HFFc6 (cell line): Measurements from ENCODE around the gene ISOC1. TPM values are rescaled to one million over a fixed set of nuclear protein-coding genes. Genes with fewer than 3 reads are reported as not detected.

Experiments
- DNase-seq: peaks from one replicate; pipeline ENCODE4 v3.0.0-alpha.2; 2018
- H3K27ac Mint-ChIP-seq: 2 replicates; pipeline ENCODE4 v1.8.0; 2020; ENCODE audit warnings: mild to moderate bottlenecking, mixed read lengths
- H3K27me3 Mint-ChIP-seq: 2 replicates; pipeline ENCODE4 v1.8.0; 2021; ENCODE audit warnings: mild to moderate bottlenecking, moderate library complexity, mixed read lengths; ENCODE audit not compliant: insufficient read depth
- H3K36me3 Mint-ChIP-seq: 2 replicates; pipeline ENCODE4 v1.8.0; 2021; ENCODE audit warnings: low read depth, mixed read lengths
- H3K4me1 Mint-ChIP-seq: 2 replicates; pipeline ENCODE4 v1.8.0; 2020; ENCODE audit warnings: low read depth, mixed read lengths
- H3K4me3 Mint-ChIP-seq: 2 replicates; pipeline ENCODE4 v1.8.0; 2020; ENCODE audit warnings: mild to moderate bottlenecking, moderate library complexity, mixed read lengths
- H3K9me3 Mint-ChIP-seq: 2 replicates; pipeline ENCODE4 v1.8.0; 2020; ENCODE audit warnings: mild to moderate bottlenecking, mixed read lengths
- total RNA-seq, 6 experiments: library from RNA; stranded (reverse); fragmentation: NEBNext Ultra II Directional; extraction: Animal tissue kit (Norgen Biotek cat#: 25700); gene quantifications; 2 replicates in 1 of 6; 3 replicates in 5 of 6; pipeline ENCODE4 v1.2.3, GENCODE V29; 2021
- TF ChIP-seq, protein P1 (sequence below): fragments of 200-600 bp; sonication (generic); IDR thresholded peaks from 2 replicates; pipeline ENCODE4 v1.5.0; 2021; ENCODE audit warnings: antibody characterized with exemption, mild to moderate bottlenecking

The ISOC1 gene
- total RNA-seq, 6 experiments from 2014 or later = 6.7 to 9.0 (median 8.2) TPM

DNA sequence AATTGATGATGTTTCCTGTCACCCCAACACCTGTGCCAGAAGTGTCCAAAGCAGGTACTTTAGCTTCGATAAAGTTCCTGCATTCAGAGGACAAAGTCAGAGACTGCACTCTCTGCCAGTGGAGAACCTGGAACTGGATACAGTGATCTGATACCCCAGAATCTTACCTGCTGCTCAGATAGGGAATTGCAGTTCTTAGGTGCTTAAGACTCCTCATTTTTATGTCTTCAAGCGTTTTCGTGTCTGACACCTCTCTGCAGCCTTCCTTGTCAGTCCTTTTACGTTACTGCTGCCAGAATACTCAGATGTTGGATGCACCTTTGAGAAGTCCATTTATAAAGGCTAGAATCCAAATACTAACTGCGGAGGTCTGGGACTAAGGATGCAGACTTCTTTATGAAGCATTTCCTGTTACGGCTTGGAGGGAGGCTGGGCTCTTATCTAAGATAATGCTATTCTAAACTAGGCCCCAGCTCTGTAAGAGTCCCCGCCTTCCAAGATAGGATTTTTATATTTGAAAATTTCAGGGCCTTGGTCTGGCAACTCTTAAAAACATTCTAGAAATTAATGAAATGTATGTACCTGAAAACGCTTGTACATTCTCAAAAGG is 1.9 kb downstream of the ISOC1 start:
- TF ChIP-seq, protein P1, sequence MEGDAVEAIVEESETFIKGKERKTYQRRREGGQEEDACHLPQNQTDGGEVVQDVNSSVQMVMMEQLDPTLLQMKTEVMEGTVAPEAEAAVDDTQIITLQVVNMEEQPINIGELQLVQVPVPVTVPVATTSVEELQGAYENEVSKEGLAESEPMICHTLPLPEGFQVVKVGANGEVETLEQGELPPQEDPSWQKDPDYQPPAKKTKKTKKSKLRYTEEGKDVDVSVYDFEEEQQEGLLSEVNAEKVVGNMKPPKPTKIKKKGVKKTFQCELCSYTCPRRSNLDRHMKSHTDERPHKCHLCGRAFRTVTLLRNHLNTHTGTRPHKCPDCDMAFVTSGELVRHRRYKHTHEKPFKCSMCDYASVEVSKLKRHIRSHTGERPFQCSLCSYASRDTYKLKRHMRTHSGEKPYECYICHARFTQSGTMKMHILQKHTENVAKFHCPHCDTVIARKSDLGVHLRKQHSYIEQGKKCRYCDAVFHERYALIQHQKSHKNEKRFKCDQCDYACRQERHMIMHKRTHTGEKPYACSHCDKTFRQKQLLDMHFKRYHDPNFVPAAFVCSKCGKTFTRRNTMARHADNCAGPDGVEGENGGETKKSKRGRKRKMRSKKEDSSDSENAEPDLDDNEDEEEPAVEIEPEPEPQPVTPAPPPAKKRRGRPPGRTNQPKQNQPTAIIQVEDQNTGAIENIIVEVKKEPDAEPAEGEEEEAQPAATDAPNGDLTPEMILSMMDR = 0 out of 2 replicates have a peak, but pooled peaks have one; percentile 15
- H3K9me3 Mint-ChIP-seq = no peaks in the 10 kb centered on the region
- H3K36me3 Mint-ChIP-seq = no peaks in the 10 kb centered on the region
- H3K4me3 Mint-ChIP-seq = peak overlapping the region; percentile 25; the same call in 1 of the 2 replicates
- H3K4me1 Mint-ChIP-seq = peaks cover 9% of the 10 kb centered on the region
- peaks cover 3% of the 10 kb centered on the region for H3K27me3 Mint-ChIP-seq
- DNase-seq = no peak
- no peak overlapping the region for H3K27ac Mint-ChIP-seq

DNA sequence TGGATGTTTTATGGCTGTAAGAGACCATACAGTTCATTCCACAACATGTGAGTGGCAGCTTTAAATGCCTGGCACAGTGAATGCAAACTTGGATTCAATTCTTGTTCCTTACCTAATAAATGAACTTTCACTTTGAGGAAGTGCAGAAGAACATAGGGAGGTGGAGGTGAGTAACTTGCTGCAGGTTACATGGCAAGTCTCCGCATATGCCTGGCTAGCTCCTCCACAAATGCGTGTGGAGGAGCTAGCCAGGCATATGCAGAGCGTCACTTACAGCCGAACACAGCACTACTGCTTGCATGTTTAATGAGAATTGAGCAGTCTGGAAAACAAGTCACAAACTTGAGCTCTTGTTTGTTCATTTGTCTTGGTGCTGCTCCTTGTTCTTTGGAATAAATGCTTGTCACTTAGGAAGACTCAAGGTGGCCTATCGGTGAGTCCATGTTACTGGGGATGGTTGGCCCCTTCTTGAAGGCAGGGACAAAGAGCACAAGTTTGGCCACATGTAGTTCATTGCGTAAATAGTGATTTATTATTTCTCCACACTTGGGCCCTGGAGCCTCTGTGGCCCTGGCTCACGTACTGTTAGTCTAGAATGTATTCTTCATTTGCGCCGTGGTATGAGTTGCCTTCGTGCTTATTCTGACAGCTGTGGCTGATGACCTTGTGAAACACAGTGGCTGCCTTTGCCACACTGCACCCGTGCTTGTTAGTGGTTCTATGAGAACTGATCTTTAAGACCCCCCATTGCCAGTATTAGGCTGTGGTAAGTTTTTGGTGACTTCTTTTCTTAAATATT is 3.1 kb downstream of the ISOC1 start:
- Mint-ChIP-seq H3K9me3 (no peaks in the 10 kb centered on the region), H3K27me3 (no peaks in the 10 kb centered on the region; the same call in 1 of the 2 replicates), H3K36me3 (no peaks in the 10 kb centered on the region), H3K4me3 (no peak overlapping the region), H3K27ac (no peak overlapping the region), H3K4me1 (peaks cover 9% of the 10 kb centered on the region)
- DNase-seq = no peak
- TF ChIP-seq, protein P1 = no peak

DNA sequence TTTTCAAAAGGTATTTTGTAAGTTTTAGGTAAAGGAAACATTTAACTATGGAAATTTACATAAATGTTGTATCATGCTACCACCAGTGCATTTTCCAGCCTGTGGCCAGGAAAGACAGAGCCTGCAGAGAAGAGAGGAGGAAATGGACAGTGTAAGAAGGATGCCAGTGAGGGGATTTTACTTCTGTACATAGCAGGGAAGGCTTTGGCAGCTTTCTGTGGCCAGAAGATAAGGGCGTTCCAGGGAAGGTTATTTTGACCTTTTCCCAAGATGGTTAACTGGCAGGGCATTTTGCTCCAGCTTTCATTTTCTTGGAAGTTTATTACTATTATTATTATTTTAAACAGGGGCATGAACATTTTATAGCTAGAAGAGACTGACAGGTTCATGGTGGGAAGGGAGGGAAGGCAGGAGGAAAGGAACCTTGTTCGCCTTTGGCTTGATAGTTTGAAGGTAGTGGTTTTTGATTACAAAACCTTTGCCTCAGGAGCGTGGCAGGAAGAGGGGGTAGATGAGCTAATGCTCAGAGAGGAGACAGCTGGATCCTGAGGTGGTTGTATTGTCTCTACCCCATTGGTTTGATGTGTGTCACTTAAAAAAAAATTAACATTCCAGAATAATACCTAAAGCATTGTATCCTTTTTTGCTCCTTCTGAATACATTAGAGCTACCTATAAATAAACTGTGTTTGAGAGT is 4.1 kb downstream of the ISOC1 start:
- TF ChIP-seq, protein P1 = no peak
- no peak overlapping the region for H3K4me3 Mint-ChIP-seq
- peaks cover 9% of the 10 kb centered on the region for H3K4me1 Mint-ChIP-seq
- H3K9me3 Mint-ChIP-seq = no peaks in the 10 kb centered on the region
- H3K36me3 Mint-ChIP-seq = no peaks in the 10 kb centered on the region
- no peaks in the 10 kb centered on the region; the same call in 1 of the 2 replicates for H3K27me3 Mint-ChIP-seq
- DNase-seq = no peak
- H3K27ac Mint-ChIP-seq = no peak overlapping the region

DNA sequence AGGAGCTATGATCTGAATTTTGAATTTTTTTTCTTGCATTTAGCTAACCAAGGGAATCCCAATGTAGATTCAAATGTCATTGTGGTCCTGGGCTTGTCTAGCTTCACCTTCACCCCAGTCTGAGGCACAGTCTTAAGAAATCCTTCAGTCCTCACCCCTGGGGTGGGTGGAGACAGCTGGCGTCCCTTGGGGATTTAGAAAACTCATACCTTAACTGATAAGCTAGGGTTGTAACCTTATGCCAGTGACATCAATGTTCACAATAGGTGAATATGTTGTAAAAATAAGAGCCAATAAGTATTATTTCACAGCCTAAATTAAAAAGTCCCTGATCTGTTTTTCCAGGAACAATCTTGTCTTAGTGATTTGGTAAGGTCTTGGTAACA is 4.6 kb downstream of the ISOC1 start:
- Mint-ChIP-seq H3K36me3 (no peaks in the 10 kb centered on the region), H3K9me3 (no peaks in the 10 kb centered on the region), H3K4me1 (peaks cover 9% of the 10 kb centered on the region), H3K4me3 (no peak overlapping the region), H3K27ac (no peak overlapping the region), H3K27me3 (no peaks in the 10 kb centered on the region; the same call in 1 of the 2 replicates)
- no peak for DNase-seq
- TF ChIP-seq, protein P1 = no peak

DNA sequence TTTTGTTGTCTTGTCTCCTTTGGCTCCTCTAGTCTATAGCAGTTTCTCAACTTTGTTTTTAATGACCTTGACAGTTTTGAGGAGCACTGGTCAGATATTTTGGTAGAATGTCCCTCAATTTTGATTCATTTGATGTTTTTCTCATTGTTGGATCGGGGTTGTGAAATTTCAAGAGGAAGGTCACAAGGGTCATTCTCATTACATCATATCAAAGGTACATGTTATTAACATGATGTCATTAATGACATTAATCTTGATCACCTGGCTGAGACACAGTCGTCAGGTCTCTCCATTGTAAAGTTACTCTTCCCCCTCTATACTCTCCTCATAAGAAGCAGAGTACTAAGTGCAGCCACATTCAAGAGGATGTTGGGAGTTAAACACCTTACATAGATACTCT is 7.2 kb downstream of the ISOC1 start:
- Mint-ChIP-seq H3K36me3 (no peaks in the 10 kb centered on the region), H3K27me3 (no peaks in the 10 kb centered on the region; the same call in 1 of the 2 replicates), H3K27ac (no peak overlapping the region), H3K4me3 (no peak overlapping the region), H3K9me3 (no peaks in the 10 kb centered on the region), H3K4me1 (no peaks in the 10 kb centered on the region)
- no peak for DNase-seq
- TF ChIP-seq, protein P1 = no peak
